Right hindlimb (tissue), 1 donor: ENCODE results near the gene SIRPD.
"Not testable (repeated sequence)": the region's sequence is repeated elsewhere in the genome, so short reads cannot be mapped to it uniquely, and the experiment has no call there.

Source experiments
- DNase-seq: peaks from one replicate; pipeline ENCODE4 v3.0.0-alpha.2; 2018

Gene SIRPD

GRCh38 chr20:1557605-1558004 is at the start of gene SIRPD:
SIRPD (minus strand) TSS chr20:1557705; CDS start chr20:1557653, 52 bp downstream.
- no peak for DNase-seq

- no peak for DNase-seq
Measured at GRCh38 chr20:1600736-1601135, 43.2 kb upstream of the SIRPD start.

DNA sequence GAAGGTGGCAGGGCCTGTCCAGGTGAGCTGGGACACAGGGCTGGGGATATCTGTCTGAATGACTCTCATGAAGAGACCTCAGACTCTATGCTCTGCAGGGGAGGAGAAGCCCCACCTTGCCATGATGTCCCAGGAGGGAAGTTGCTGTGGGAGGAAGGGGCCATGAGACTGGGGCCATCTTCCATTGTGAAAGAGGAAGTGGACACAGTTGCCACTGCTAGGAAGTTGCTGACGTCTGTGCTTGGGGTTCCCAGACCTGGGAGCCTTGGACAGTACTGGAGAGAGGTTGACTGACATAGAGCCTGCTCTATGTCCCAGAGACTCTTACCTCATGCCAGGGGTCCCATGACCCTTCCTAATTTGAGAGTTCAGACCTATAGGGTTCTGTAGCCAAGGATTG is 37.8 kb upstream of the SIRPD start:
- no peak for DNase-seq

DNA sequence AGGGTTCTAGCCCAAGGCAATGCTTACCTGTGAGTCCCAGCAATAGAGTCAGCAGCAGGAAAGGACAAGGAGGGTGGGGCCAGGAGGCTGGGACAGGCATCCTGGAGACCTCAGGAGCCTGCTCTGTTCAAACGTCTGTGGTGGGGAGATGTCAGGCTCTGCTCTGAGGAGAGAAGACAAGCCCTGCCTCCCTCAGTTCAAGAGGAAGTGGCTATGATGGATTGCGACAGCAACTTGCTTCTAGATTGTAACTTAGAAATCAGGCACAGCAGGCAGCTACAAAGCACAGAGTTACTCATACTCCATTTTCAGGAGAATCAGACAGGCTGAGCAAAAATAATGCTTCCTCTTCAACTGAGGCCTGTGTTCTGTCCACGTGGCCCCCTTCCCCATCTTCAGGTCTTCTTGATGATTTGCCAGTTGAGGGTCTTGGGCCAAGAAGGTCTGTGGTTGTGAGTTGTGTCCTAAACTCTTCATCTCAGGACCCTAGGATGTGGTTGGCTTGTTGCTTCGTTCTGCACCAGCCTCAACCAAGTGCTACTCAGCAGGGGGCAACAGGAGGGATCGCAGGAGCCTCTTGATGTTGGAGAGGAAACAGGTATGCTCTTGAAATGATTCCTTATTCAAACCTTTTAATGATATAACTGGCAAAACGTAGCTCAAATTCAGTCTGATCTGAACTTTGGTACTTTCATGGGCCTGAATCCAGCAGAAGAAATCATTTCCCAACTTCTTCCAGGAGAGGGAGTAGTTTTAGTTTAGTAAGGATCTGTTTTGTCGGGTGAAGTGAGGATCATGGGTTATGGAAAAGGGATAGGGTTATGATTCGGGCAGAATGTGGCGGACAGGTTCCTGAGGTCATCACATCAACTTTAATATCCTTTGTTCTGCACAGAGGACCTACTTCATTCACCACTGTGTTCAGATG is 31.3 kb upstream of the SIRPD start:
- no peak for DNase-seq

- no peak for DNase-seq
Measured at GRCh38 chr20:1587781-1588532, 30.5 kb upstream of the SIRPD start.

- no peak for DNase-seq
Measured at GRCh38 chr20:1579488-1579887, 22.0 kb upstream of the SIRPD start.

- DNase-seq, result no peak
Measured at GRCh38 chr20:1577906-1578305, 20.4 kb upstream of the SIRPD start.

GRCh38 chr20:1577313-1577712 is 19.8 kb upstream of the SIRPD start:
- not testable (repeated sequence) for DNase-seq

DNA sequence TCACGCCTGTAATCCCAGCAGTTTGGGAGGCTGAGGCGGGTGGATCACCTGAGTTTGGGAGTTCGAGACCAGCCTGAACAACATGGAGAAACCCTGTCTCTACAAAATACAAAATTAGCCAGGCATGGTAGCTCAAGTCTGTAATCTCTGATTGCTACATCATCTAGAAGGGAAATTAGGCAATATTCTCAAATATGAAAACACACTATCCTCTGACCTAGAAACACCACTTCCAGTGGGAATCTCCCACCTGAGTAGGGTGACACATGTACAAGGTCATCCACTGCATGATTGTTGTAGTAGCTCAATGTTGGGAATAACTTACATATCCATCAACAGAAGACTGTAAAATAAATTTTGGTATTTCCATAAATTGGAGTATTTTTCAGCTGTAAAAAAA is 19.1 kb upstream of the SIRPD start:
- no peak for DNase-seq

- DNase-seq, result not testable (repeated sequence)
Measured at GRCh38 chr20:1576003-1576402, 18.5 kb upstream of the SIRPD start.

- not testable (repeated sequence) for DNase-seq
Measured at GRCh38 chr20:1571583-1571982, 14.1 kb upstream of the SIRPD start.

DNA sequence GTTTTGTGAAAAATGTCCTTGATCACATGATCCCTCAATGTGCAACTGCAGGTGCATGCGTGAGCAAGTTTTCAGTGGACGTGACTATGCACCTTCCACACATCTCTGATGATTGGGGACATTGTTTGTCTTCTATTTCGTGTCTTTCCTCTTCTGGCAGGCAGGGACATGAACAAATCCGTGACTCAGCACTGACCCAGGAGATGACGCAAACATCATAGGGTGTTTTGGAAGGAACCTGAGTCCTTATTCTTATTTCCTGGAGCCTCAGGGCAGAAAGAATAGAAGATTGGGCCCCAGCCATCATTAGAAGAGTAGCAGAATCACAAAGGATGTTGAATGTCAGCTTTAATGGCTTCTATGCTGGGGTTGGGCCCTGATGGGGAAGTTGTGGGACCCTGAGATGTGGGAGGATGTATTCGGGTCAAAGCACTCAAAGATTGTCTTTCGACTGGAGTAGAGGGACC is 11.9 kb upstream of the SIRPD start:
- no peak for DNase-seq

- no peak for DNase-seq
Measured at GRCh38 chr20:1568163-1568490, 10.6 kb upstream of the SIRPD start.

- no peak for DNase-seq
Measured at GRCh38 chr20:1567392-1568162, 10.1 kb upstream of the SIRPD start.

- no peak for DNase-seq
Measured at GRCh38 chr20:1566701-1567100, 9.2 kb upstream of the SIRPD start.

GRCh38 chr20:1565461-1565860 is 8.0 kb upstream of the SIRPD start:
- no peak for DNase-seq

GRCh38 chr20:1563598-1563997 is 6.1 kb upstream of the SIRPD start:
- no peak for DNase-seq

- no peak for DNase-seq
Measured at GRCh38 chr20:1562622-1563021, 5.1 kb upstream of the SIRPD start.

DNA sequence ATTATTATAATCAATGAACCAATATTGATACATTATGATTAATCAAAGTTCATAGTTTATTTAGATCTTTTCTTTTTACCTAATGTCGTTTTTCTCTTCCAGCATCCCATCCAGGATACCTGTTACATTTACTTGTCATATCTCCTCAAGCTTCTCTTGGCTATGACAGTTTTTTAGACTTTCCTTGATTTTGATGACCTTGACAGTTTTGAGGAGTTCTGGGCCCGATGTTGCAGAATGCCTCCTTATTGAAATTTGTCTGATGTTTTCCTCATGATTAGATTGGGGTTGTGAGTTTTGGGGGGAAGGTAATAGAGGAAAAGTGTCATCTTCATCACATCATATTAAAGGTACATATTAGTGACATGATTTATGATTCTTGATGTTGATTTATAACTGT is 3.8 kb upstream of the SIRPD start:
- no peak for DNase-seq

DNA sequence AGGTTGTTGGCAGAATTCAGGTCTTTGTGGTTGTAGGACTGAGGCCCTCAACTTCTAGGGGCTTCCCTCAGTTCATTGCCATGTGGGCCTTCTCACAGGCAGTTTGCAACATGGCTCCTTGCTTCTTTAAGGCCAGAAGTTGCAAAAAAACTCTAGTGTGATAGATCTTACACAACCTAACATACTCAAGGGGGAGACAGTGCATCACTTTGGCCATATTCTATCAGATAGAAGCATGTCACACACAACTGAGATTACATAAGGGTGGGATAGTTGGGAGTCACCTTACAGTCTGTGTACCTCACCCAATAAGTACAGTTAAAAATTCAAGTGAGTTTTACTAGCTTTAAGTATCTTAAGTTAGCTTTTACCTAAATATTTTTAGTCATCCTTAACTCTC is 1.6 kb downstream of the SIRPD start:
- DNase-seq, result no peak

GRCh38 chr20:1539816-1540419 is 17.6 kb downstream of the SIRPD start:
- no peak for DNase-seq

DNA sequence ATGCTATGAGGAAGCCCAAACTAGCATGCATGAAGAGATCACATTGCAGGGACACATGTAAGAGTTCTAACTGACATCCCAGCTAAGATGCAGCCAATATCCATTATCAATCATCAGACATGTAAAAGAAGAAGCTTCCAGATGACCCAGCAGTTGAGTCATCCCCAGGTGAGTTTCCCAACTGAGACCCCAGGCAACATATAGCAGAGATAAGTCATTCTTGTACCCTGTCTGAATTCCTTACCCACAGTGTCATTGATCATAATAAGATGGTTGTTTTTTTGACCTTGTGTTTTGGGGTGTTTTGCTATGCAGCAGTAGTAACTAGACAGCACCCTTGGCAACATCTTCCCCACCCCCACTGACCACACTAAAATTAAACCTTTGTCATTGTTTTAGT is 18.9 kb downstream of the SIRPD start:
- DNase-seq, result no peak

- no peak for DNase-seq
Measured at GRCh38 chr20:1537731-1538058, 19.8 kb downstream of the SIRPD start.
